ENCODE results near the gene COL17A1.

The COL17A1 gene

DNA sequence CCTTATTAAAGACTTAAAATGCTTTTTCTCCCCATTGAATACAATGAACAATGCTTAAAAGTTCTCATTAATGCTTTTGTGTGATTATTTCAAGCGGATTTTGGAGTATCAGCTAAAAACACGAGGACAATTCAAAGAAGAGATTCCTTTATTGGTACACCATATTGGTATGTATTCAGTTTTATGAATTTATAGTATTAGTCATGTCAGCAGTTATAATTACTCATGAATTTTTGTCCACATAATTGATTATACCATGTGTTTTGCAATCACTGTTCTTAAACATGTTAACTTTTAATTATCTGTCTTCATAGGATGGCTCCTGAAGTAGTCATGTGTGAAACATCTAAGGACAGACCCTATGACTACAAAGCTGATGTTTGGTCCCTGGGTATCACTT lies 86.9 kb downstream of the COL17A1 start:
- FAIRE-seq = no peak
- TF ChIP-seq, protein P1, sequence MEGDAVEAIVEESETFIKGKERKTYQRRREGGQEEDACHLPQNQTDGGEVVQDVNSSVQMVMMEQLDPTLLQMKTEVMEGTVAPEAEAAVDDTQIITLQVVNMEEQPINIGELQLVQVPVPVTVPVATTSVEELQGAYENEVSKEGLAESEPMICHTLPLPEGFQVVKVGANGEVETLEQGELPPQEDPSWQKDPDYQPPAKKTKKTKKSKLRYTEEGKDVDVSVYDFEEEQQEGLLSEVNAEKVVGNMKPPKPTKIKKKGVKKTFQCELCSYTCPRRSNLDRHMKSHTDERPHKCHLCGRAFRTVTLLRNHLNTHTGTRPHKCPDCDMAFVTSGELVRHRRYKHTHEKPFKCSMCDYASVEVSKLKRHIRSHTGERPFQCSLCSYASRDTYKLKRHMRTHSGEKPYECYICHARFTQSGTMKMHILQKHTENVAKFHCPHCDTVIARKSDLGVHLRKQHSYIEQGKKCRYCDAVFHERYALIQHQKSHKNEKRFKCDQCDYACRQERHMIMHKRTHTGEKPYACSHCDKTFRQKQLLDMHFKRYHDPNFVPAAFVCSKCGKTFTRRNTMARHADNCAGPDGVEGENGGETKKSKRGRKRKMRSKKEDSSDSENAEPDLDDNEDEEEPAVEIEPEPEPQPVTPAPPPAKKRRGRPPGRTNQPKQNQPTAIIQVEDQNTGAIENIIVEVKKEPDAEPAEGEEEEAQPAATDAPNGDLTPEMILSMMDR (IDR thresholded peaks at IDR 0.05; ENCODE audit: insufficient read depth, missing control alignments) = no peak
- DNase-seq (ENCODE audit: insufficient read length, low spot score) = no peak

DNA sequence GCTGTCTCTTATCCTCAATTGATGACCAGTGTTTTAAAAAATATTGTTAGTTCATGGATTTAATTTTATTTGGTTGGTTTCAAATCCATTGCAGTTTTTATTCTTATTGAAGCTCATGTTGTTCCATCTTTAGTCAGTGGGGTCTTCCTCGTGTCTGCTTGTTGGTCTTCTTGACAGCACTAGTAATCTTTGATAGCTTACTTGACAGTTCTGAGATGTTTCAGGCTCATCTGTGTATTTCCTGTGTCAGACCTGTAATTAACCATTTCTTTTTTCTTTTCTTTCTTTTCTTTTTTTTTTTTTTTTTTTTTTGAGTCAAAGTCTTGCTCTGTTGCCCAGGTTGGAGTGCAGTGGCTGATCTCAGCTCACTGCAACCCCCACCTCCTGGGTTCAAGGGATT lies 90.5 kb downstream of the COL17A1 start:
- FAIRE-seq (no peak), DNase-seq (ENCODE audit: insufficient read length, low spot score) (no peak)
- TF ChIP-seq, protein P1 (IDR thresholded peaks at IDR 0.05; ENCODE audit: insufficient read depth, missing control alignments) = no peak

- DNase-seq (ENCODE audit: insufficient read length, low spot score) (no peak), FAIRE-seq (no peak)
- TF ChIP-seq, protein P1 (IDR thresholded peaks at IDR 0.05; ENCODE audit: insufficient read depth, missing control alignments) = no peak
Measured at GRCh38 chr10:103991393-103992128, 94.1 kb downstream of the COL17A1 start.

- TF ChIP-seq, protein P1 (IDR thresholded peaks at IDR 0.05; ENCODE audit: insufficient read depth, missing control alignments) = no peak
- DNase-seq (ENCODE audit: insufficient read length, low spot score) (no peak), FAIRE-seq (no peak)
Measured at GRCh38 chr10:103990531-103990930, 95.1 kb downstream of the COL17A1 start.

- TF ChIP-seq, protein P1 (IDR thresholded peaks at IDR 0.05; ENCODE audit: insufficient read depth, missing control alignments) = no peak
- DNase-seq (ENCODE audit: insufficient read length, low spot score) (no peak), FAIRE-seq (no peak)
Measured at GRCh38 chr10:103990121-103990520, 95.6 kb downstream of the COL17A1 start.

GRCh38 chr10:103986360-103986759 lies 99.3 kb downstream of the COL17A1 start:
- TF ChIP-seq, protein P1 (IDR thresholded peaks at IDR 0.05; ENCODE audit: insufficient read depth, missing control alignments) = no peak
- no peak for DNase-seq (ENCODE audit: insufficient read length, low spot score)
- FAIRE-seq = no peak

- no peak for FAIRE-seq
- no peak for DNase-seq (ENCODE audit: insufficient read length, low spot score)
- TF ChIP-seq, protein P1 (IDR thresholded peaks at IDR 0.05; ENCODE audit: insufficient read depth, missing control alignments) = no peak
Measured at GRCh38 chr10:103985726-103986125, 100.0 kb downstream of the COL17A1 start.
